GM18502 (cell line): ENCODE data around the gene PIP4K2A.
"Not testable (repeated sequence)": the region's sequence is repeated elsewhere in the genome, so short reads cannot be mapped to it uniquely, and the experiment has no call there.

Experiments used
- ATAC-seq: cut with Tn5 transposase; IDR thresholded peaks from one replicate; pipeline ENCODE4 v1.9.1; 2021; ENCODE audit warnings: mild to moderate bottlenecking; ENCODE audit not compliant: unreplicated experiment, poor library complexity

Gene PIP4K2A

GRCh38 chr10:22714479-22715289 is at the start of gene PIP4K2A:
Gene PIP4K2A, minus strand, starts transcription at chr10:22714578. Its CDS starts 252 bp downstream, at chr10:22714326.
- ATAC-seq = peak; percentile 78

- ATAC-seq = no peak
Measured at GRCh38 chr10:22761569-22762220, 47.3 kb upstream of the PIP4K2A start.

GRCh38 chr10:22760025-22760424 is 45.6 kb upstream of the PIP4K2A start:
- no peak for ATAC-seq

- no peak for ATAC-seq
Measured at GRCh38 chr10:22758867-22759266, 44.5 kb upstream of the PIP4K2A start.

GRCh38 chr10:22754296-22754695 is 39.9 kb upstream of the PIP4K2A start:
- ATAC-seq = no peak

GRCh38 chr10:22753786-22754185 is 39.4 kb upstream of the PIP4K2A start:
- ATAC-seq = no peak

- no peak for ATAC-seq
Measured at GRCh38 chr10:22752272-22752889, 38.0 kb upstream of the PIP4K2A start.

GRCh38 chr10:22750131-22750530 is 35.8 kb upstream of the PIP4K2A start:
- ATAC-seq = no peak

- not testable (repeated sequence) for ATAC-seq
Measured at GRCh38 chr10:22744858-22745257, 30.5 kb upstream of the PIP4K2A start.

GRCh38 chr10:22742678-22743077 is 28.3 kb upstream of the PIP4K2A start:
- ATAC-seq = peak; percentile 100

- ATAC-seq = not testable (repeated sequence)
Measured at GRCh38 chr10:22741631-22742030, 27.3 kb upstream of the PIP4K2A start.

- no peak for ATAC-seq
Measured at GRCh38 chr10:22740180-22740579, 25.8 kb upstream of the PIP4K2A start.

- ATAC-seq = no peak
Measured at GRCh38 chr10:22737587-22737986, 23.2 kb upstream of the PIP4K2A start.

- no peak for ATAC-seq
Measured at GRCh38 chr10:22736134-22736533, 21.8 kb upstream of the PIP4K2A start.

- no peak for ATAC-seq
Measured at GRCh38 chr10:22733992-22734391, 19.6 kb upstream of the PIP4K2A start.

- no peak for ATAC-seq
Measured at GRCh38 chr10:22727663-22728062, 13.3 kb upstream of the PIP4K2A start.

GRCh38 chr10:22727112-22727511 is 12.7 kb upstream of the PIP4K2A start:
- ATAC-seq = no peak

- ATAC-seq = no peak
Measured at GRCh38 chr10:22724773-22725172, 10.4 kb upstream of the PIP4K2A start.

- peak; percentile 73 for ATAC-seq
Measured at GRCh38 chr10:22723783-22724182, 9.4 kb upstream of the PIP4K2A start.

- peak; percentile 86 for ATAC-seq
Measured at GRCh38 chr10:22723343-22723779, 9.0 kb upstream of the PIP4K2A start.

GRCh38 chr10:22722626-22723169 is 8.3 kb upstream of the PIP4K2A start:
- ATAC-seq = no peak
